Ureter (tissue), 1 donor: ENCODE results near the gene KDM3B. TPM values are rescaled to one million over a fixed set of nuclear protein-coding genes. Genes with fewer than 3 reads are reported as not detected.

Experiments used
- DNase-seq: peaks from one replicate; pipeline ENCODE4 v3.0.0-alpha.2; 2020; ENCODE audit warnings: low spot score
- total RNA-seq: library from RNA; stranded (reverse); gene quantifications from one replicate; pipeline ENCODE4 v1.2.4, GENCODE V29; 2023
- donor health status: DM: yes; HTN: yes; CAD: no.

Gene KDM3B
- total RNA-seq, 1 donor from 2014 or later, result 79.8 TPM

DNA sequence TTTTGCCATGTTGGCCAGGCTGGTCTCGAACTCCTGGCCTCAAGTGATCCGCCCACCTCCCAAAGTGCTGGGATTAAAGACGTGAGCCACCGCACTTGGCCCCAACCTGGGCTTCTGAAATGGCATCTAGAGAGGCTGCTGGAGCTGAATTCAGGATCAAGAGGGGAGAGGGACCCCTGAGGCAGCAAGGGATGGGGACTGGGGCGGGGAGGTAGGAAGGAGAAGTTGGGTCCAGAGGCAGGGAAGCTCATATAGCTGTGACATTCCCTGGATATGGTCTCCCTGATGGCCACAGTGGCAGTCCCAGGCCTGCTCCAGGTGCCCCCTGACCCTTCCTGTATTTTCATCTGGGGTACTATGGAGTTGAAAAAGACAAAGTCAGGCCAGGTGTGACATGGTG lies 98.5 kb downstream of the KDM3B start:
- DNase-seq, result no peak

DNA sequence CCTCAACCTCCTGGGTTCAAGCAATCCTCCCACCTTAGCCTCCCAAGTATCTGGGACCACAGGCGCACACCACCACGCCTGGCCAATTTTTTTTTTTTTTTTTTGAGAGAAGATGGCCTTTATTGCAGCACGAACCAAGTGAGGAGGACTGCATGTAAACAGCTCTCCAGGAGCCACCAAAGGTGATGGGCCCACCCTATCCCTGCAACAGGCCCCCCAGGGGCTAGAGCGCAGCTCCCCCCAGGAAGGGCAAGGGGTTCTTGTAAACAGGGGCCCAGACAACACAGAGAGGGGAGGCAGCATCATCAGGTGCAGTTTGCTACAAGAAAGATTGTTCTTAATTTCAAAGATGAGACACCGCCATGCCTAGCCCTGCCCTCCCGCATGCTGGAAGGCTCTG lies 100.2 kb downstream of the KDM3B start:
- no peak for DNase-seq

DNA sequence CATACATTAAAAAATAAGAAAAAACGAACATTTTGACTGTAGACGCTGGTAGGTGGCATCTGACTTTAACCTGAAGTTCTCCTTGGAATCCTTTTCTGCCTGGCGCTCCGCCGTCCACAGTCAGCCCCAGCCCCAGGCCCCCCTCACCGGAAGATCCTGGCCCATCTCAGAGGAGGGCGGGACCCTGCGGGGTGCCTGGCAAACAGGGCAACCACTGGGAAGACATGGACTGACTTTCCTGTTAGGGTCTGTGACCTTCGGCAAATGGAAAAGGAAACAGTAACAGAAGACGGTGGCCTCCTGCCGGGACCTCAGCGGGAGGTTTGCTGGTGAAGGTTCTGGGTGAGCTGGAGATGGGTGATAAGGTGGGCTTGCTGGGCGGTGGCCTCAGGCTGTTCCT lies 101.1 kb downstream of the KDM3B start:
- no peak for DNase-seq

DNA sequence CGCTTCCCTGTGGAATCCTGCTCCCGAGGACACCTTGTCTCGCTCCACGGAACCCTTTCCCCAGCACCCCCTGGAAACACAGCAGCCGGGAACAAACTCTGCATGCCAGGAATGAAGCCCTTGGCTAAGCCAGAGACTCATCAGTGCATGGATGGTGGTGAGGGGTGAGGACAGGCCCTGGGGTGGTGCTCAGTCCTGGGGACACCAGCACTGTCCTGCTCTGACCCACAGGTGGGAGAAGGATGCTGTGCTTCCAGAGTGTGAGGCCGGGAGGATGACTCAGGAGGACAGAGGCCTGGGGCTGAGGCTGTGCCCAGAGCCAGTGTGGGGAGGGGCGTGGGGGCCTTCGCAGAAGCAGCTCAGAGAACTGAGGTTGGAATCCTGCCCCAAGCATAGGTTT lies 101.6 kb downstream of the KDM3B start:
- DNase-seq, result no peak

DNA sequence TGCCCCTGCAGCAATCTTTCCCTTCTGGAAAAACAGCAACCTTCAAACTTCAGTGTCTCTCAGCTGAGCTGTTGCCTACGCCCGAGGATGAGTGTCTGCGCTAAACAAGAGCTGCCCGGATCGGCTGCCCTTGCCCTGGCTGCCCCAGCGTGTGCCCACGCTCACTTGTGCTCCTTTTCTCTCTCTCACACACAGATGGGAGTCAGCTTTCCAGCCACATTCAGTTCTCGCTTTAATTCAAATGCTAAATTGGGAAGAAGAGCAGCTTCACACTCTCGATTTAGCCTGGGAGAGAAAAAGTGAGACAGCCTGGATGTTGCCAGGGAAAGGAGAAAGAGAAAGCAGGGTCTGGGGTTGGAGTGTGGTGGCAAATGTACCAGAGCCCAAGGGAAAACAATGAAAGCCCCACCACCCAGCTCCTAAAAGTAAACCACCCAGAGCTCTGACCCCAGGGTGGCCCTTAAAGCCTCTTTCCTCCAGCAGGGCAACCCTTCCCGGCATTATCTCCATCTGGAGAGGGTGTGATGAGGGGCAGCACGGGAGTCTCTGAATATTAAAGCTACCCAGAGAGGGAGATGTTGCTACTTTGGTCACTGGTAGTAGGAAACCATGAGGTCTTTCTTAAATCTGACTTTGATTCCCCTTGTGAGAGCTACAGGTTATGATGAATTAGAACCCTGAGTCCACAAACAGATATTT lies 102.9 kb downstream of the KDM3B start:
- no peak for DNase-seq

DNA sequence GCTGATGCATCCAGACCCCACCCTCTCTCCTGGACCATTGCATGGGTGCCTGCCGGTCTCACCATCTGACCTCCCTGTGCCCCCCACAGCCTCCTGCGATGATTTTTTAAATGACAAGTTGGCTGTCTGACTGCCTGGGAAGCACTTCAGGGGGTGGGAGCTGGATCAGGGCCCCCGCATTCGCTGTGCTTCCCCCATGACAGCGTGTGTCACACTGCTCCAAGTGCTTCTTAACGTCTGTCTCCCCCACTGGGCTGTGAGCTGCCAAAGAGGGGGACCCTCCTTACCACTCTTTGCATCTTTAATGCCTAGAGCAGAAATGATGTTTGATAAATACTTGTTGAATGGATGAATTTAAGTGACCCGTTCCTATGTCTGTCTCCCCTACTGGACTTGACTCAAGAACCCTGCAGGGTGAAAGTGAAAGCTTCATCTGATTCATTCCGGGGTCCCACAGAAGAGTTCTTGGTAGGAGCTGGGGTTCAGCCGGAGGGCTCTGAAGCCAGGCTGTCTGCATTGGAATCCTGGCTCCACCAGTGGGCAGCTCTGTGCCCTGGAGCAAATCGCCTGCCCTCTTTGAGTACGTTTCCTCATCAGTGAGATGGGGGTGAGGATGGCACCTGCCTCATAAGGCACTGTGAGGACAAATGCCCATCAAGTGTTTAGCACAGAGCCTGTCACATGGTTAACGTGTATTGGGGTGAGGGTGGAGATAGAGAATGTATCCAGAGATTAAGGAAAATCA lies 105.2 kb downstream of the KDM3B start:
- no peak for DNase-seq

DNA sequence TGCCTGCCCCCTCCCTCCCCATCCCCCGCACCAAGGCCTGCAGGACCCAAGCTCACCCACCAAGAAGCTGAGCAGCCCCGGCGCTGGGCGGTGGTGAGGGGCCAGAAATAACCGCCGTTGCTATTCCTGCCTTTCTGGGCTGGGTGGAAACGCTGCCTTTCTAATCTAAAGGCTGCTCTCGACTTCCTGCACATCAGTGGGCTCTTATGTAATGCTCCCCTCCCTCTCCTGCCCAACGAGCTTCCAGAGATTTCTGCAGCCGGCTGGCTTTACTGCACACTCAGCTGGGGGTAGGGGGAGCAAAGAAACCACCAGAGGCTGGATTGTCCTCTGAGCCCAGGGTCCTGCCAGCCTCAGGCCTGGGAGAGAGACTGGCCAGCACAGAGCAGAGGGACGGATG lies 105.9 kb downstream of the KDM3B start:
- no peak for DNase-seq

DNA sequence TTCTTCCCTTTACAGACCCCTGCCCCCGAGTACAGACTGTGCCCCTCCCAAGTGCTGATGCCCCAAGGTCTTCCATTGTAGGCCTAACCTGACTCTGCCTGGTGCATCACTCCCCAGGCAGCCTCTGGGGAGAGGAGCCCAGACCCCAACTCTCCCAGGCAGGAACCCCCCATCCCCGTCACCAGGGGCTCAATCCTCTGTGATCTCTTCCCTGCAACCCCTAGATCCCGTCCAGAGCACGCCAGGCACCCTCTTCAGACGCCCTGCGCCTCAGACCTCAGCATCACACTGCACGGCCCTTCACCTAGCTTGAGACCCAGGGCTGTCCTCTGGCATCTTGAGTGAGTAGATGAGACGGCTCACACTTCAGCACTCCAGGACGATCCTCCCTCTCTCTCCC lies 106.4 kb downstream of the KDM3B start:
- DNase-seq, result no peak

DNA sequence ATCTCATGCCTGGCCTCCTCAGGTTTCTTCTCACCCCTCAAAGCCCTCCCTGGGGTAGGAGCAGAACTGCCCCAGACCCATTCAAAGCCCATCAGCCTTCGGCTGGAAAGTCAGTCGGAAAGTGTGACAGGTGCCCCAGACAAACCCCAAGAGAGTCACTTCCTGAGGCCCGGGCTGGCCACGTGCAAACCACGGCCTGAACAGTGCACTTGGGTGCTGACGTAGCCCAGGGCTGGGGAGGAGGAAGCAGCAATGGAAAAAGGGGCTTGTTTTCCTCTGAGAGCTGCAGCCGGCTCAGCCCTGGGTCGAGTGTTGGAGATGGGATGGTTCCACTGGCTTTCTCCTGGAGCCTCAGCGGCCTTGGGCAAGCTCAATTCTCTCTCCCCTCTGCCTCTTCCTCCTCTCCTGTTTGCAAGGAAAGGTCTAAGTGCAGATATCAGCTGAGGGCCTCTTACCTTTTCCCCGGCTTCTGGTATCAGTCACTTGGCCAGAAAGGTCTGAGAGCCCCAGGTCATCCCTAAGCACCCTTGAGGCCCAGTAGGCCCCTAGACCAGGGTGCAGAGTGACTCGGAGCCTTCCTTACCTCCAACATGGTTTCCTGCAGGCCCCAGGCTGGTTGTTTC lies 106.9 kb downstream of the KDM3B start:
- DNase-seq, result no peak

DNA sequence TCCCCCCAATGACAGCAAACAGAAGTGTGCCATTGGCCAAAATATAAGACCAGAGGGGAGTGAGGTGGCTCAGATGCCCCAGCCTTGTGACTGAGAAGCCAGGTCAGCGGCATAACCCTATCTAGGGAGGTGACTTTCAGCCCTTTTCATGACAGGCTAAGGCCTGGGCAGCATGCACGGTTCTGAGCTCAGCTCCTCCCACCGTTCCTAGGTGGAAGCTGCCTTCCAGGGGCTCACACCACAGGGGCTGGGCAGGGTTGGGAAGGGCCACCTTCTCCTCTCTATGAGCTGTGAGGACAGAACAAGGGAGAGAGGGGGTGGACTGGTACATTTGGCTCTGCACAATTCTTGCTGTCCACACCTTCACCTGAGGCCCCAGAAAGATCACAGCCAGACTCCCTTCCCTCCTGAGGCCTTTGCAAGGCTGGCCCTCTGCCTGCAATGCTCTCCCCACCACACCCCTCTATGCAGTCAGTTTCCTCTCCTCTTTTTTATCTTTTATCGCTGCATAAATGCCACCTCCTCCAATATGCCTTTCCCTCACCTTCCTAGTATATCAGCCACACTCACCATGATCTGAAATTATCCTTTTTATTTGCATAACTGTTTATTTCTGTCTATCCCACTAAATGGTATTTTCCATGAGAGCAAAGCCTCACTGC lies 107.7 kb downstream of the KDM3B start:
- no peak for DNase-seq

DNA sequence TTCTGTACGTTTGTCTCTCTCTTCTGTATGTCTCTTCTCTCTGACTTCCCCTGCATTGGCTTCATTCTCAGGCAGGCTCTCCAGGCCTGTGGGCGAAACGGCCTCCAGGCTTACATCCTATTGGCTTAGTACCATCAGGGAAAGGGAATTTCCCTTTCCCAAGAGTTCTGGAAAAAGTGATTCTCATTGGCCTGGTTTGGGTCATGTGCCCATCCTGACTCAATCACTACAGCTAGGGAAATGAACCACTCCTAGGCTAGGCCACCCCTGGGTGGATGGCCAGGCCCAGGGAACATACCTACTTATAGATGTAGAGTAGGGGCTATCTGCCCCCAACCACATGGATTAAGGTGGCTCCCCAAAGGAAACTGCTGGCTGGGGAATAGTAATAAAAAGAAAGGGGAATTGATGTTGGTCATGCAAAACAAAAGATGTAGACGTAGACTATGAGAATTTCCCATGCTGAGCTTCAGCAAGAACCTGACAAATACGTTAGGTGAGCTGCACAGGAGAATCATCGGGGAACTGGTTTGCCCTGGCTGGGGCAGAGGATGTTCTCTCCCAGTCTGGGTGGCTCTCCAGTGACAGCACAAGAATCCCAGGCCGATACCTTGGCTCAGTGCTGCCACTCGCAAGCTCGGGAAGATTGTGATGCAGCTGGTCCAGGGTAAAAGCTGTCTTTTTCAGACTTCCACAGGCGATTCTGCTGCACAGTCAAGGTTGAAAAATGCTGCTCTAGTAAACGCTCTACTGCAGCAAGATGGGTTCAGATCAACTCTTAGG lies 109.0 kb downstream of the KDM3B start:
- DNase-seq, result no peak

DNA sequence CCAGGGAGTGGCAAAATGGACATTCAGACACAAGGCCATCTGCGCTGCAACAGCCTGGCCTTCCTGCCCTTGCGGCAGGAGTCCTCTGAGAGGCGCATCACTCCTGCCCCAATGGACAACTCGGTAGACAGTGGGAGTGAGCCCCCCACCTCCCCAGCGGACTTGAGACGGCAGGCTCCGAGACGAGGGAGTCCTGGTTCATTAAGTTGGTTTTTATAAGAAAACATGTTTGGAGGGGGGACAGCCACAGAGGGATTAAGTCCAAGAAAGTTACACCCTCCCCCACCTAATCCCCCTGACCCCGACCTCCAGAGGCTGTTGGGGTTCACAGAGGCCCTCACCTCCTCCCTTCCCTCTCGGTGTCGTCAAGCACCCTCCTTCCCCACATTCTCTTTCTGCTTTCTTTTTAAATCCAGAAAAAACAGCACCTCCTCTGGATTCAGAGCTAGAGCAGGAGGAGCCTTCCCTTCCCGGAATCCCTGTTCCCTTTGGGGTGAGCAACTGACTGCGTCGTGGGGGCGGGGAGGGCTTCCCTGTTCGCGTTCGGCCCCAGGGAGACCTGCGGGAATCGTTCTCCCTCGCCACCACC lies 111.0 kb downstream of the KDM3B start:
- DNase-seq, result no peak

DNA sequence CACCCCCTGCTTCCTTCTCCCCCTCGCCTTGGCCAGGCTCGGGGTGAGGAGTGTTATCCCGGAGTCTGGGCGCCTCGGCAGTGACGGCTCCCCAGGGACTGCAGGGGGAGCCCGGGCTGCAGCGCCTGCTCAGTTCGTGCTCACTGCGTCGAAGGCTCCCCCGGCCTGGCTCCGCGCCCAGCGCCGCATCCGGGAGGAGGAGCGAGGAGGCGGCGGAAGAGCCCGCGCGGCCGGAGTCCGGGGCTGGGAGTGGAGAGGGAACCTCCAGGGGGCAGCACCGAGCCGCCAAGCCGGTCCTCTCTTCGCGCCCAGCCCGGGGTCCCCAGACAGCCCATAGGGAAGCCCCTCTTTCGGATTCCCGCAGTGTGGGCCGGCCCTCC lies 111.5 kb downstream of the KDM3B start:
- peak; percentile 97 for DNase-seq

DNA sequence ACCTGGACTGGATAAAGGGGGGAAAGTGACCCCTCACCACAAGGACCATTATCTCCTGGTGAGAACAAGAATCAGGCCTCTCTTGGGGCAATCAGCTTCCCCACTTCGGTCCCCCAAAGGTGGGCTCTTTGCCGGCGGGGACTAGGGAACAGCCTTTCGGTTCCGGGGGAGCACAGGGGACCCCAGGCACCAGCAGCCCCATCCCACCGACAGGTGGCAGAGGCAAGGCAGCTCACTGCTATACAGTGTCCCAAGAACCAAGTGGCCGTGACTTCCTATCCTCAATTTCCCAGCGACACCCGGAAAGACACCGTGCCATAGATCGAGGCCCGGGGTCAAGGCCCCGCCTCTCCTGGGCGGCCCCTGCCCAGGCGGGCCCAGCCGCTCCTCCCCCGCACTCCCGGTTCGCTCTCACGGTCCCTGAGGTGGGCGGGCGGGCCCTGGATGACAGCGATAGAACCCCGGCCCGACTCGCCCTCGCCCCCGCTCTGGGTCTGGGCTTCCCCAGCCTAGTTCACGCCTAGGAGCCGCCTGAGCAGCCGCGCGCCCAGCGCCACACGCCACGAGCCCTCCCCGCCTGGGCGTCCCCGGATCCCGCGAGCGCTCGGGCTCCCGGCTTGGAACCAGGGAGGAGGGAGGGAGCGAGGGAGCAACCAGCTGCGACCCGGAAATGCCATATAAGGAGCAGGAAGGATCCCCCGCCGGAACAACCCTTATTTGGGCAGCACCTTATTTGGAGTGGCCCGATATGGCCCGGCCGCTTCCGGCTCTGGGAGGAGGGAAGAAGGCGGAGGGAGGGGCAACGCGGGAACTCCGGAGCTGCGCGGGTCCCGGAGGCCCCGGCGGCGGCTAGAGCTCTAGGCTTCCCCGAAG lies 112.1 kb downstream of the KDM3B start:
- peak; percentile 98 for DNase-seq

DNA sequence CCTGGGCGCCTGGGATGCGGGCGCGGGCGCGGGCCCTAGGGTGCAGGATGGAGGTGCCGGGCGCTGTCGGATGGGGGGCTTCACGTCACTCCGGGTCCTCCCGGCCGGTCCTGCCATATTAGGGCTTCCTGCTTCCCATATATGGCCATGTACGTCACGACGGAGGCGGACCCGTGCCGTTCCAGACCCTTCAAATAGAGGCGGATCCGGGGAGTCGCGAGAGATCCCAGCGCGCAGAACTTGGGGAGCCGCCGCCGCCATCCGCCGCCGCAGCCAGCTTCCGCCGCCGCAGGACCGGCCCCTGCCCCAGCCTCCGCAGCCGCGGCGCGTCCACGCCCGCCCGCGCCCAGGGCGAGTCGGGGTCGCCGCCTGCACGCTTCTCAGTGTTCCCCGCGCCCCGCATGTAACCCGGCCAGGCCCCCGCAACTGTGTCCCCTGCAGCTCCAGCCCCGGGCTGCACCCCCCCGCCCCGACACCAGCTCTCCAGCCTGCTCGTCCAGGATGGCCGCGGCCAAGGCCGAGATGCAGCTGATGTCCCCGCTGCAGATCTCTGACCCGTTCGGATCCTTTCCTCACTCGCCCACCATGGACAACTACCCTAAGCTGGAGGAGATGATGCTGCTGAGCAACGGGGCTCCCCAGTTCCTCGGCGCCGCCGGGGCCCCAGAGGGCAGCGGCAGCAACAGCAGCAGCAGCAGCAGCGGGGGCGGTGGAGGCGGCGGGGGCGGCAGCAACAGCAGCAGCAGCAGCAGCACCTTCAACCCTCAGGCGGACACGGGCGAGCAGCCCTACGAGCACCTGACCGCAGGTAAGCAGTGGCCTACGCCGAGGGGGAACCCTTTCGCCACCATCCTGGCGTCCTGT lies 113.0 kb downstream of the KDM3B start, which contains the start of gene EGR1:
Gene EGR1, plus strand, starts transcription at position 219 of the 864 bp plus-strand sequence. Its CDS starts 283 bp downstream, at position 502.
- DNase-seq, result peak; percentile 95

DNA sequence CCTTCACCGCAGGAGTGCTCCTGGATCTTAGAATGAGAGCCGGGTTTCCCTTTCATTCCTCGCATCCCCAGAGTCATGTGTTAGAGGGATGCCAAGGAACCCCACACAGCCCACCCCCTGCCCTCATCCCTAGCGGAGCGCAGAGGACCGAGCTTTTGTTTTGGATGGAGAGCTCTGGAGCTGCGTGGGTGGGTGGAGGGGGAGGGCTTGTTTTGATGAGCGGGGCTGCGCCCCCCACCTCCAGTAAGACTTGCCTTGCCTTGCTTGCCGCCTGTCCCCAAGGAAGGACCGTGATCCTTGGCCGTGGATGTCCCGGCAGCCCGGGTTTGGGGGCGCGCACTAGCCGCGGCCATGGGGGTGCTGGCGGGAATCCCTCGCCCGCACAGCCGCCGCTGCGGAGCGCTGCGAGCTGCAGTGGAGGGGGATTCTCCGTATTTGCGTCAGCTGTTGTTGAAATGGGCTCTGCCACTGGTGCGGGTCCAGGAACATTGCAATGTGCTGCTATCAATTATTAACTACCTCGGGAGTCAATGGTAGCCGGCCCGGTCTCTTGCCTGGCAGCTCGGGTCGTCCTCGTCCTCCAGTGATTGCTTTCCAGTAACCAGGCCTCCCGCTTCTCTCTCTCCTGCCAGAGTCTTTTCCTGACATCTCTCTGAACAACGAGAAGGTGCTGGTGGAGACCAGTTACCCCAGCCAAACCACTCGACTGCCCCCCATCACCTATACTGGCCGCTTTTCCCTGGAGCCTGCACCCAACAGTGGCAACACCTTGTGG lies 113.8 kb downstream of the KDM3B start:
- no peak for DNase-seq

DNA sequence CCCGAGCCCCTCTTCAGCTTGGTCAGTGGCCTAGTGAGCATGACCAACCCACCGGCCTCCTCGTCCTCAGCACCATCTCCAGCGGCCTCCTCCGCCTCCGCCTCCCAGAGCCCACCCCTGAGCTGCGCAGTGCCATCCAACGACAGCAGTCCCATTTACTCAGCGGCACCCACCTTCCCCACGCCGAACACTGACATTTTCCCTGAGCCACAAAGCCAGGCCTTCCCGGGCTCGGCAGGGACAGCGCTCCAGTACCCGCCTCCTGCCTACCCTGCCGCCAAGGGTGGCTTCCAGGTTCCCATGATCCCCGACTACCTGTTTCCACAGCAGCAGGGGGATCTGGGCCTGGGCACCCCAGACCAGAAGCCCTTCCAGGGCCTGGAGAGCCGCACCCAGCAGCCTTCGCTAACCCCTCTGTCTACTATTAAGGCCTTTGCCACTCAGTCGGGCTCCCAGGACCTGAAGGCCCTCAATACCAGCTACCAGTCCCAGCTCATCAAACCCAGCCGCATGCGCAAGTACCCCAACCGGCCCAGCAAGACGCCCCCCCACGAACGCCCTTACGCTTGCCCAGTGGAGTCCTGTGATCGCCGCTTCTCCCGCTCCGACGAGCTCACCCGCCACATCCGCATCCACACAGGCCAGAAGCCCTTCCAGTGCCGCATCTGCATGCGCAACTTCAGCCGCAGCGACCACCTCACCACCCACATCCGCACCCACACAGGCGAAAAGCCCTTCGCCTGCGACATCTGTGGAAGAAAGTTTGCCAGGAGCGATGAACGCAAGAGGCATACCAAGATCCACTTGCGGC lies 114.6 kb downstream of the KDM3B start:
- no peak for DNase-seq

DNA sequence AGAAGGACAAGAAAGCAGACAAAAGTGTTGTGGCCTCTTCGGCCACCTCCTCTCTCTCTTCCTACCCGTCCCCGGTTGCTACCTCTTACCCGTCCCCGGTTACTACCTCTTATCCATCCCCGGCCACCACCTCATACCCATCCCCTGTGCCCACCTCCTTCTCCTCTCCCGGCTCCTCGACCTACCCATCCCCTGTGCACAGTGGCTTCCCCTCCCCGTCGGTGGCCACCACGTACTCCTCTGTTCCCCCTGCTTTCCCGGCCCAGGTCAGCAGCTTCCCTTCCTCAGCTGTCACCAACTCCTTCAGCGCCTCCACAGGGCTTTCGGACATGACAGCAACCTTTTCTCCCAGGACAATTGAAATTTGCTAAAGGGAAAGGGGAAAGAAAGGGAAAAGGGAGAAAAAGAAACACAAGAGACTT lies 115.2 kb downstream of the KDM3B start:
- DNase-seq, result no peak
